Measurements from ENCODE around the gene RFLNA. TPM values are rescaled to one million over a fixed set of nuclear protein-coding genes. Genes with fewer than 3 reads are reported as not detected.

RFLNA gene
- total and polyA plus RNA-seq, 2 of the 4 experiments (the other 2 are of a cell fraction), result not detected

DNA sequence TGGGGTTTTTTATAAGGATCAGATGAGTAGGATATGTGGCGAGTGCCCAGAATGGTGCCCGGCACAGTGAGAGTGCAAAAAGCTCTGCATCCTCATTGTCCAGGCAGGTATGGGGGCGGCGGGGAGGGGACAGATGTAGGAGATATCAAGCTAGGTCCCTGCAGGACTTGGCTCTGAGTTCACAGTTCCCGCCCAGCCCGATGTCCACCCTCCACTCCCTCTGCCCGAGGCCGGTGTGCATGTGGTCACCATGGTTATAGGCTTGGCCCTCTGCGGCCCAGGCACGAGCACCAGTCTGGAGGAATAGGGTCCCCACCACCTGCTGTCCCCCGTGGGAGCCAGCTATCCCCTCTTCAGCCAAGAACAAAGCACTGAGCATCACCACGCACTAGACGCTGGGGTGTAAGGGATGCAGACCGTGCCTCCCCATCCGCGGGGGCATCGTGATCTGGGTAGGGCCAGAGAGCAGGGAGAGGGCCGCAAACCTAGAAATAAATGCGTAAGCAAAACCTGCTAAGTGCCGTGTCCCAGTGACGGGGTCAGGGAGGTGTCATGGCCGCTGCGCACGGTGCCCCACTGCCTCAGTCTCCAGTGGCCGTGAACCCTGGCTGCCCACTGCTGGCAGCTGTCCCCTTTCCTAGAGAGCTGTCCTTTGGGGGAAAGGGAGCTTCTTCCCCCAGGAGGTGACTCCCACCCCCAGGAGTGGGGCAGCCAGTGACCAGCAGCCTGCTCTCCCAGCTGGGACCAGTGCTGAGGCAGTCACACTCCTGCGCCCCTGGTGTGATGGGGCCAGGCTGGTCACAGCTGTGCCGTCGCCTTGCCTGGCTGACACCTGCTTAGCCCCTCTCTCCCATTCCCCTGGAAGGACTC, 12.0 kb downstream of the RFLNA start:
- no peak overlapping the region for H2BK5ac ChIP-seq (ENCODE audit: low read depth, low read length, poor library complexity, severe bottlenecking)
- no peak overlapping the region for H4K8ac ChIP-seq (ENCODE audit: low read depth in 2 of 2, low read length in 2 of 2)
- WGBS, 2 experiments (ENCODE audit: extremely low coverage in 2 of 2, insufficient read length in 1 of 2), result 85% methylated on average over 6 of the region's 28 CpGs; no CpG with 5 or more reads in 1 of the 2 experiments
- no peak overlapping the region for H4K91ac ChIP-seq (ENCODE audit: insufficient read depth, low read depth, low read length)
- H2AFZ ChIP-seq (replicated peaks; ENCODE audit: low read length, poor library complexity), result no peak overlapping the region
- no peak overlapping the region for H3K18ac ChIP-seq (ENCODE audit: low read depth, low read length)
- H4K5ac ChIP-seq (ENCODE audit: low read depth, low read length), result no peak overlapping the region
- H3K23ac ChIP-seq (ENCODE audit: low read depth, low read length), result no peak overlapping the region
- no peak overlapping the region for H2BK15ac ChIP-seq (ENCODE audit: low read depth, low read length)
- no peak overlapping the region for H3K27ac ChIP-seq (ENCODE audit: insufficient read depth, low read length)
- intact Hi-C loops (cut with micrococcal nuclease), result no loop called here
- H2BK120ac ChIP-seq (ENCODE audit: low read depth, low read length), result no peak overlapping the region
- no peaks in the 10 kb centered on the region for H3K36me3 ChIP-seq (ENCODE audit: control insufficient read depth, insufficient read depth, low read length)
- no peak overlapping the region for H2AK9ac ChIP-seq (replicated peaks; ENCODE audit: low read depth, low read length, poor library complexity)
- H3K4me2 ChIP-seq (ENCODE audit: low read depth, low read length), result no peak overlapping the region
- ChIA-PET POLR2A (ENCODE audit: unreplicated experiment) (no interaction called here), CTCF (no interaction called here)
- peaks cover 5% of the 10 kb centered on the region for H3K9me3 ChIP-seq (ENCODE audit: control insufficient read depth, insufficient read depth, low read length)
- DNase-seq, result no peak
- H3K9me1 ChIP-seq (ENCODE audit: insufficient read depth, low read length), result no peaks in the 10 kb centered on the region
- TF ChIP-seq SMC3 (IDR thresholded peaks at IDR 0.05; ENCODE audit: low read depth, low read length) (no peak), MAZ (IDR thresholded peaks at IDR 0.05; ENCODE audit: borderline replicate concordance, low read depth, low read length) (no peak), FOS (IDR thresholded peaks at IDR 0.05; ENCODE audit: low read depth, low read length) (no peak)
- TF ChIP-seq, protein P1, sequence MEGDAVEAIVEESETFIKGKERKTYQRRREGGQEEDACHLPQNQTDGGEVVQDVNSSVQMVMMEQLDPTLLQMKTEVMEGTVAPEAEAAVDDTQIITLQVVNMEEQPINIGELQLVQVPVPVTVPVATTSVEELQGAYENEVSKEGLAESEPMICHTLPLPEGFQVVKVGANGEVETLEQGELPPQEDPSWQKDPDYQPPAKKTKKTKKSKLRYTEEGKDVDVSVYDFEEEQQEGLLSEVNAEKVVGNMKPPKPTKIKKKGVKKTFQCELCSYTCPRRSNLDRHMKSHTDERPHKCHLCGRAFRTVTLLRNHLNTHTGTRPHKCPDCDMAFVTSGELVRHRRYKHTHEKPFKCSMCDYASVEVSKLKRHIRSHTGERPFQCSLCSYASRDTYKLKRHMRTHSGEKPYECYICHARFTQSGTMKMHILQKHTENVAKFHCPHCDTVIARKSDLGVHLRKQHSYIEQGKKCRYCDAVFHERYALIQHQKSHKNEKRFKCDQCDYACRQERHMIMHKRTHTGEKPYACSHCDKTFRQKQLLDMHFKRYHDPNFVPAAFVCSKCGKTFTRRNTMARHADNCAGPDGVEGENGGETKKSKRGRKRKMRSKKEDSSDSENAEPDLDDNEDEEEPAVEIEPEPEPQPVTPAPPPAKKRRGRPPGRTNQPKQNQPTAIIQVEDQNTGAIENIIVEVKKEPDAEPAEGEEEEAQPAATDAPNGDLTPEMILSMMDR (conservative IDR thresholded peaks at IDR 0.05; ENCODE audit: low read depth, low read length), result no peak
- TF ChIP-seq, protein P2, sequence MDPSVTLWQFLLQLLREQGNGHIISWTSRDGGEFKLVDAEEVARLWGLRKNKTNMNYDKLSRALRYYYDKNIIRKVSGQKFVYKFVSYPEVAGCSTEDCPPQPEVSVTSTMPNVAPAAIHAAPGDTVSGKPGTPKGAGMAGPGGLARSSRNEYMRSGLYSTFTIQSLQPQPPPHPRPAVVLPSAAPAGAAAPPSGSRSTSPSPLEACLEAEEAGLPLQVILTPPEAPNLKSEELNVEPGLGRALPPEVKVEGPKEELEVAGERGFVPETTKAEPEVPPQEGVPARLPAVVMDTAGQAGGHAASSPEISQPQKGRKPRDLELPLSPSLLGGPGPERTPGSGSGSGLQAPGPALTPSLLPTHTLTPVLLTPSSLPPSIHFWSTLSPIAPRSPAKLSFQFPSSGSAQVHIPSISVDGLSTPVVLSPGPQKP (IDR thresholded peaks at IDR 0.05; ENCODE audit: borderline replicate concordance, low read depth, low read length), result no peak
- H2BK20ac ChIP-seq (ENCODE audit: low read depth, low read length), result no peak overlapping the region
- H3K9ac ChIP-seq (ENCODE audit: low read depth, low read length), result no peak overlapping the region
- no peaks in the 10 kb centered on the region for H4K20me1 ChIP-seq (ENCODE audit: insufficient read depth, low read length)
- H3K79me1 ChIP-seq (ENCODE audit: low read depth in 1 of 2, low read length in 2 of 2), result no peaks in the 10 kb centered on the region
- H2AK5ac ChIP-seq (ENCODE audit: low read depth, low read length), result no peak overlapping the region
- H3K56ac ChIP-seq (ENCODE audit: extremely low read depth, insufficient read depth, low read length), result no peak overlapping the region
- dilution Hi-C loops (cut with HindIII; ENCODE audit: low sequenced_read_pairs, unreplicated experiment), result no loop called here
- no peak overlapping the region for H3K4ac ChIP-seq (ENCODE audit: low read depth, low read length)
- BruUV-seq (replicated peaks), result no TSS peak
- H3K4me1 ChIP-seq (ENCODE audit: control insufficient read depth, insufficient read depth, low read length), result no peaks in the 10 kb centered on the region
- H3K27me3 ChIP-seq (ENCODE audit: control insufficient read depth, insufficient read depth, low read length), result peaks cover 41% of the 10 kb centered on the region
- in situ Hi-C loops (cut with MboI; ENCODE audit: low sequenced_read_pairs), result no loop called here
- ATAC-seq (ENCODE audit: low read depth), result no peak
- H3K4me3 ChIP-seq (ENCODE audit: insufficient read depth, low read depth, low read length), result no peak overlapping the region
- H3K14ac ChIP-seq (replicated peaks; ENCODE audit: low read depth, low read length), result no peak overlapping the region

All from IMR-90 (cell line).